ENCODE measurements around the gene PDE6H.

DNA sequence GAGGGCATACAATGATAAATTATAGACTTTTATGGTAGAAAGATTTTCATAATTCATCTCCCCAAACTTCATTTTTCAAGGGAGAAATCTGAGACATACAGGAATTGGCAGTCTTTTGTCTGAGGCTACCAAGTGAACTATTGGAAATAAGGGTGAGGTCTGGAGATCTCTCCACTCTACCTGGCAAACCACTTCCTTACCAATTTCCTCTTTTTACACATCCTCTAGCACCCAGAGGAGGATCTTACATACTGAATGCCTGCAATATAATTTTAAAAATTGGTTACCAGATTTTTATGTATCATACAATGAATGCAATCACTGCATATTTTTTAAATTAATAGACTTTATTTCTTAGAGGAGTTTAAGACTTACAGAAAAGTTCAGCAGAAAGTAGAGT, 6.6 kb downstream of the PDE6H start:
- TF ChIP-seq, protein P1, sequence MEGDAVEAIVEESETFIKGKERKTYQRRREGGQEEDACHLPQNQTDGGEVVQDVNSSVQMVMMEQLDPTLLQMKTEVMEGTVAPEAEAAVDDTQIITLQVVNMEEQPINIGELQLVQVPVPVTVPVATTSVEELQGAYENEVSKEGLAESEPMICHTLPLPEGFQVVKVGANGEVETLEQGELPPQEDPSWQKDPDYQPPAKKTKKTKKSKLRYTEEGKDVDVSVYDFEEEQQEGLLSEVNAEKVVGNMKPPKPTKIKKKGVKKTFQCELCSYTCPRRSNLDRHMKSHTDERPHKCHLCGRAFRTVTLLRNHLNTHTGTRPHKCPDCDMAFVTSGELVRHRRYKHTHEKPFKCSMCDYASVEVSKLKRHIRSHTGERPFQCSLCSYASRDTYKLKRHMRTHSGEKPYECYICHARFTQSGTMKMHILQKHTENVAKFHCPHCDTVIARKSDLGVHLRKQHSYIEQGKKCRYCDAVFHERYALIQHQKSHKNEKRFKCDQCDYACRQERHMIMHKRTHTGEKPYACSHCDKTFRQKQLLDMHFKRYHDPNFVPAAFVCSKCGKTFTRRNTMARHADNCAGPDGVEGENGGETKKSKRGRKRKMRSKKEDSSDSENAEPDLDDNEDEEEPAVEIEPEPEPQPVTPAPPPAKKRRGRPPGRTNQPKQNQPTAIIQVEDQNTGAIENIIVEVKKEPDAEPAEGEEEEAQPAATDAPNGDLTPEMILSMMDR (optimal IDR thresholded peaks at IDR 0.05 in 1 of 3, IDR thresholded peaks at IDR 0.05 in 1 of 3, conservative IDR thresholded peaks at IDR 0.05 in 1 of 3; ENCODE audit: extremely low read depth in 1 of 3, insufficient read depth in 2 of 3, low read length in 3 of 3), result no peak
- no peak for TF ChIP-seq EZH2 (IDR thresholded peaks at IDR 0.05; ENCODE audit: low read length)

Measured in keratinocyte (primary cell).